Peyer's patch (tissue), 4 donors: ENCODE data around the gene LMBR1L.

Experiments
- POLR2A ChIP-seq, 2 donors: fragments of 450-650 bp; IDR thresholded peaks; one replicate each; pipeline ENCODE4 v1.5.1; 2017; ENCODE audit warnings: antibody characterized with exemption in 2 of 2, mild to moderate bottlenecking in 2 of 2, moderate library complexity in 2 of 2
- TF ChIP-seq, protein P1 (sequence below), 6 experiments: fragments of 450-650 bp in 4 of 6; fragments of 200-600 bp in 2 of 6; sonication (generic) in 1 of 6; IDR thresholded peaks; one replicate each; pipeline ENCODE4 v1.5.1; 2017 to 2019; ENCODE audit warnings: antibody characterized with exemption in 6 of 6, mild to moderate bottlenecking in 3 of 6, moderate library complexity in 1 of 6

DNA sequence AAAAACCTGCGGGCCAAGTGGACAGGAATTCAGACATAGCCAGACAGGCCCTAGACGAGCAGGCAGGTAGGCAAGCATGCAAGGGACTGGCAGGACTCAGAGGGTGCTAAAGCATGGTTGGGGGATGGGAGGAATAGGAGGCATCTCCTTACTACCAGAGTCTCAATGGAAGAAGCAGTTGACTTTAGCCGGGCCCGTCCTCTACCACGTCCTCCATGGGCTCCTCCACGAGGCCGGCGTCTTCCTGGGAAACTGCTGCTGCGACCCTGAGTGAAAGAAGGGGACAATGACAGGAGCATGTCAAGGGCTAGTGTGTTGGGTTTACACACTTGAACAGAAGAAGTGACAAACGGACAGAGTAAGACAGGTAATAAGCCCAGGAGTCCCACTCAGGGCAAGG is 61.7 kb downstream of the LMBR1L start:
- TF ChIP-seq, protein P1, sequence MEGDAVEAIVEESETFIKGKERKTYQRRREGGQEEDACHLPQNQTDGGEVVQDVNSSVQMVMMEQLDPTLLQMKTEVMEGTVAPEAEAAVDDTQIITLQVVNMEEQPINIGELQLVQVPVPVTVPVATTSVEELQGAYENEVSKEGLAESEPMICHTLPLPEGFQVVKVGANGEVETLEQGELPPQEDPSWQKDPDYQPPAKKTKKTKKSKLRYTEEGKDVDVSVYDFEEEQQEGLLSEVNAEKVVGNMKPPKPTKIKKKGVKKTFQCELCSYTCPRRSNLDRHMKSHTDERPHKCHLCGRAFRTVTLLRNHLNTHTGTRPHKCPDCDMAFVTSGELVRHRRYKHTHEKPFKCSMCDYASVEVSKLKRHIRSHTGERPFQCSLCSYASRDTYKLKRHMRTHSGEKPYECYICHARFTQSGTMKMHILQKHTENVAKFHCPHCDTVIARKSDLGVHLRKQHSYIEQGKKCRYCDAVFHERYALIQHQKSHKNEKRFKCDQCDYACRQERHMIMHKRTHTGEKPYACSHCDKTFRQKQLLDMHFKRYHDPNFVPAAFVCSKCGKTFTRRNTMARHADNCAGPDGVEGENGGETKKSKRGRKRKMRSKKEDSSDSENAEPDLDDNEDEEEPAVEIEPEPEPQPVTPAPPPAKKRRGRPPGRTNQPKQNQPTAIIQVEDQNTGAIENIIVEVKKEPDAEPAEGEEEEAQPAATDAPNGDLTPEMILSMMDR (IDR thresholded peaks at IDR 0.05), result no peak
- no peak for TF ChIP-seq POLR2A (IDR thresholded peaks at IDR 0.05)
